ENCODE data around the gene ERP27. TPM values are rescaled to one million over a fixed set of nuclear protein-coding genes. Genes with fewer than 3 reads are reported as not detected.

ERP27 gene
- polyA plus RNA-seq, 2 of the 4 experiments (the other 2 are of a cell fraction) = 0.09 to 0.28 TPM

DNA sequence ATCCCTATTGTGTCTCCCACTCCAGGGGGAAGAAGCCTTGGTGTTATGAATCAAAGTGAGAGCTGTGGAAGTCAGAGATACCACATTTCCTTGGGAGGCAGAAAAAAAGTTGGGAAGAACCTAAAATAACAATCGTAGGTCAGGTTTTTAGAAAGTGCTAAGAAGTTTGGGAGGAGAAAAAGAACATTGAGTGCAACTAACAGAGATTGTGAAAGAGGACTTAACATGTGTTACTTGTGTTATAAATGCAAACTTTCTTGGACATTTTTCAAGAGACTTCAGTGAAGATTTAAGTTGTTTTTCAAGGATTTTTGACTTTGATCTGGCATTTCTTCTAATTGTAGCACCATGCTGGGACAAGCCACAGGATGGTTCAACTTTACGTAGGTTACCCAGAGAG, 7.8 kb upstream of the ERP27 start:
- no peak overlapping the region for H3K4me3 ChIP-seq
- H3K9me3 ChIP-seq = no peaks in the 10 kb centered on the region
- no peak for TF ChIP-seq ZC3H11A (IDR thresholded peaks at IDR 0.05)
- TF ChIP-seq EHMT2 (IDR thresholded peaks at IDR 0.05; ENCODE audit: low read depth) = no peak
- TF ChIP-seq, protein P1, sequence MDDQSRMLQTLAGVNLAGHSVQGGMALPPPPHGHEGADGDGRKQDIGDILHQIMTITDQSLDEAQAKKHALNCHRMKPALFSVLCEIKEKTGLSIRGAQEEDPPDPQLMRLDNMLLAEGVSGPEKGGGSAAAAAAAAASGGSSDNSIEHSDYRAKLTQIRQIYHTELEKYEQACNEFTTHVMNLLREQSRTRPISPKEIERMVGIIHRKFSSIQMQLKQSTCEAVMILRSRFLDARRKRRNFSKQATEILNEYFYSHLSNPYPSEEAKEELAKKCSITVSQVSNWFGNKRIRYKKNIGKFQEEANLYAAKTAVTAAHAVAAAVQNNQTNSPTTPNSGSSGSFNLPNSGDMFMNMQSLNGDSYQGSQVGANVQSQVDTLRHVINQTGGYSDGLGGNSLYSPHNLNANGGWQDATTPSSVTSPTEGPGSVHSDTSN (IDR thresholded peaks at IDR 0.05) = no peak
- TF ChIP-seq KDM5A (IDR thresholded peaks at IDR 0.05) = no peak
- no peak for TF ChIP-seq MYC (IDR thresholded peaks at IDR 0.05; ENCODE audit: borderline replicate concordance, low read length)
- no peak for TF ChIP-seq TFCP2L1 (CRISPR knock-in tag; IDR thresholded peaks at IDR 0.05)
- no peak for TF ChIP-seq CBX2 (IDR thresholded peaks at IDR 0.05; ENCODE audit: borderline replicate concordance, low read depth)
- TF ChIP-seq, protein P2, sequence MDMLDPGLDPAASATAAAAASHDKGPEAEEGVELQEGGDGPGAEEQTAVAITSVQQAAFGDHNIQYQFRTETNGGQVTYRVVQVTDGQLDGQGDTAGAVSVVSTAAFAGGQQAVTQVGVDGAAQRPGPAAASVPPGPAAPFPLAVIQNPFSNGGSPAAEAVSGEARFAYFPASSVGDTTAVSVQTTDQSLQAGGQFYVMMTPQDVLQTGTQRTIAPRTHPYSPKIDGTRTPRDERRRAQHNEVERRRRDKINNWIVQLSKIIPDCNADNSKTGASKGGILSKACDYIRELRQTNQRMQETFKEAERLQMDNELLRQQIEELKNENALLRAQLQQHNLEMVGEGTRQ (IDR thresholded peaks at IDR 0.05) = no peak
- TF ChIP-seq HEYL (CRISPR knock-in tag; IDR thresholded peaks at IDR 0.05) = no peak
- TF ChIP-seq, protein P3, sequence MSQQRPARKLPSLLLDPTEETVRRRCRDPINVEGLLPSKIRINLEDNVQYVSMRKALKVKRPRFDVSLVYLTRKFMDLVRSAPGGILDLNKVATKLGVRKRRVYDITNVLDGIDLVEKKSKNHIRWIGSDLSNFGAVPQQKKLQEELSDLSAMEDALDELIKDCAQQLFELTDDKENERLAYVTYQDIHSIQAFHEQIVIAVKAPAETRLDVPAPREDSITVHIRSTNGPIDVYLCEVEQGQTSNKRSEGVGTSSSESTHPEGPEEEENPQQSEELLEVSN (IDR thresholded peaks at IDR 0.05; ENCODE audit: borderline replicate concordance, low read depth) = no peak
- no peak for TF ChIP-seq ESRRA (IDR thresholded peaks at IDR 0.05; ENCODE audit: borderline replicate concordance, low read length)
- no peak for TF ChIP-seq CHD4 (IDR thresholded peaks at IDR 0.05; ENCODE audit: borderline replicate concordance)
- TF ChIP-seq JUNB (IDR thresholded peaks at IDR 0.05) = no peak
- TF ChIP-seq, protein P4, sequence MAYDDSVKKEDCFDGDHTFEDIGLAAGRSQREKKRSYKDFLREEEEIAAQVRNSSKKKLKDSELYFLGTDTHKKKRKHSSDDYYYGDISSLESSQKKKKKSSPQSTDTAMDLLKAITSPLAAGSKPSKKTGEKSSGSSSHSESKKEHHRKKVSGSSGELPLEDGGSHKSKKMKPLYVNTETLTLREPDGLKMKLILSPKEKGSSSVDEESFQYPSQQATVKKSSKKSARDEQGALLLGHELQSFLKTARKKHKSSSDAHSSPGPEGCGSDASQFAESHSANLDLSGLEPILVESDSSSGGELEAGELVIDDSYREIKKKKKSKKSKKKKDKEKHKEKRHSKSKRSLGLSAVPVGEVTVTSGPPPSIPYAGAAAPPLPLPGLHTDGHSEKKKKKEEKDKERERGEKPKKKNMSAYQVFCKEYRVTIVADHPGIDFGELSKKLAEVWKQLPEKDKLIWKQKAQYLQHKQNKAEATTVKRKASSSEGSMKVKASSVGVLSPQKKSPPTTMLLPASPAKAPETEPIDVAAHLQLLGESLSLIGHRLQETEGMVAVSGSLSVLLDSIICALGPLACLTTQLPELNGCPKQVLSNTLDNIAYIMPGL (CRISPR knock-in tag; IDR thresholded peaks at IDR 0.05; ENCODE audit: borderline replicate concordance) = no peak
- no peak for TF ChIP-seq NFE2L2 (conservative IDR thresholded peaks at IDR 0.05; ENCODE audit: low read length)
- TF ChIP-seq NR3C1 (IDR thresholded peaks at IDR 0.05) = no peak
- TF ChIP-seq KDM1A (IDR thresholded peaks at IDR 0.05; ENCODE audit: low read depth) = no peak
- ATAC-seq (no peak), FAIRE-seq (no peak), DNase-seq (ENCODE audit: low read depth in 1 of 2, low spot score in 1 of 2) (no peak)
- POLR2A ChIA-PET = no interaction called here
- 82% methylated on average over 2 of the region's 2 CpGs for WGBS (ENCODE audit: missing lambda C conversion rate)
- no peak overlapping the region for H3K4me2 ChIP-seq
- H3K4me1 ChIP-seq = peaks cover 31% of the 10 kb centered on the region; the same call in 2 of the 3 replicates
- no peak overlapping the region for H3K27ac ChIP-seq
- CTCF ChIA-PET = no interaction called here

DNA sequence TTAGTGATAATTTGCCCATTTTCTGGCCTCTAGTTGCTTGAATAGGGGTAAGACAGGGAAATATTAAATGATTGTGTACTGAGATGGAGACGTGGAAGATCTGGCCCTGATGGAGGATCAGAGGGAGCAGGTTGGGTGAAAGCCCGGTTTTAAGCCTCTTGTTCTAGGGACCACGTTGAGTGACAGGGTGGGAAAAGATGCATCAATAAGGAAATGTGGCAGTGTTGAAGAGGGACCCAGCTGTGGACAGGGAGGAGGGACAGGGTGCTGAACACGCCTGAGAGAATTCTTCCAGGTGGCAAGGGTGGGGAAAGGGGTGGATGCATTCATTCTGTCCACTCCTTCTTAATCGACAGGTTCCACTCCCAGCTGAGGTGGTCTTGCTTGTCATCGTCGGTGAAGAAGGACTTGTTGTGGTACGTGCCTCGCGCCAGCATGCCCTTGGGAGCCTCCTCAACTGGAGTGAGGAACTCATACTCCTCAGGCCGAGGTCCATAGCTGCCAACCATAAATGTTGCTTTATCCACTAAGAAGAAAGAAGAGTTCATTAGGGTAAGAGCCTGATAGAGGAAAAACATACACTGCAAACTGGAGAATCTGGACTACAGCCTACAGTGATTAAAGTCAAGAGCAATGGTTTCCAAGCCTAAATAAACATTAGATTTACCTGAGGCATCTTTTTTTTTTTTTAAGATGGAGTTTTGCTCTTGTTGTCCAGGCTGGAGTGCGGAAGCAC, 4.0 kb upstream of the ERP27 start:
- ATAC-seq (no peak), FAIRE-seq (no peak)
- WGBS (ENCODE audit: missing lambda C conversion rate) = 61% methylated on average over 12 of the region's 12 CpGs

More for the DNA sequence above, 4.0 kb upstream of the ERP27 start:
- peaks cover 11% of the 10 kb centered on the region; the same call in 2 of the 3 replicates for H3K4me1 ChIP-seq
- no peaks in the 10 kb centered on the region for H3K9me3 ChIP-seq
- H3K27ac ChIP-seq = no peak overlapping the region
- ChIA-PET POLR2A (no interaction called here), CTCF (no interaction called here)
- TF ChIP-seq FOSB (CRISPR knock-in tag; IDR thresholded peaks at IDR 0.05) (no peak), PHF8 (IDR thresholded peaks at IDR 0.05; ENCODE audit: borderline replicate concordance, low read depth) (no peak), CEBPB (IDR thresholded peaks at IDR 0.05) (no peak), HOXA7 (CRISPR knock-in tag; IDR thresholded peaks at IDR 0.05) (no peak), MYC (IDR thresholded peaks at IDR 0.05; ENCODE audit: borderline replicate concordance, low read length) (no peak), TFCP2L1 (CRISPR knock-in tag; IDR thresholded peaks at IDR 0.05) (no peak), CBX8 (IDR thresholded peaks at IDR 0.05) (no peak), JUN (IDR thresholded peaks at IDR 0.05) (no peak), RARB (CRISPR knock-in tag; IDR thresholded peaks at IDR 0.05) (no peak), JUNB (IDR thresholded peaks at IDR 0.05) (no peak), POLR2A (IDR thresholded peaks at IDR 0.05; ENCODE audit: low read length) (no peak), POLR2AphosphoS2 (conservative IDR thresholded peaks at IDR 0.05; ENCODE audit: low read length) (no peak), GATA3 (IDR thresholded peaks at IDR 0.05; ENCODE audit: borderline replicate concordance) (no peak), NPAS2 (CRISPR knock-in tag; IDR thresholded peaks at IDR 0.05; ENCODE audit: borderline replicate concordance) (no peak), MAZ (IDR thresholded peaks at IDR 0.05; ENCODE audit: borderline replicate concordance, low read depth, low read length) (no peak), NR3C1 (IDR thresholded peaks at IDR 0.05) (no peak)
- TF ChIP-seq, protein P5, sequence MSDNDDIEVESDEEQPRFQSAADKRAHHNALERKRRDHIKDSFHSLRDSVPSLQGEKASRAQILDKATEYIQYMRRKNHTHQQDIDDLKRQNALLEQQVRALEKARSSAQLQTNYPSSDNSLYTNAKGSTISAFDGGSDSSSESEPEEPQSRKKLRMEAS (IDR thresholded peaks at IDR 0.05) = no peak
- TF ChIP-seq, protein P2 (IDR thresholded peaks at IDR 0.05) = no peak
- TF ChIP-seq, protein P3 (IDR thresholded peaks at IDR 0.05; ENCODE audit: borderline replicate concordance, low read depth) = no peak
- TF ChIP-seq, protein P6, sequence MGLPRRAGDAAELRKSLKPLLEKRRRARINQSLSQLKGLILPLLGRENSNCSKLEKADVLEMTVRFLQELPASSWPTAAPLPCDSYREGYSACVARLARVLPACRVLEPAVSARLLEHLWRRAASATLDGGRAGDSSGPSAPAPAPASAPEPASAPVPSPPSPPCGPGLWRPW (IDR thresholded peaks at IDR 0.05) = no peak
- no peak overlapping the region for H3K4me2 ChIP-seq
- no peak for DNase-seq (ENCODE audit: low read depth in 1 of 2, low spot score in 1 of 2)
- H3K4me3 ChIP-seq = no peak overlapping the region

All from A549 (cell line).